ENCODE results near the gene SCAMP2.
A peak's percentile ranks its signal among the peaks of the same experiment; 100 is the strongest.

SCAMP2 gene

DNA sequence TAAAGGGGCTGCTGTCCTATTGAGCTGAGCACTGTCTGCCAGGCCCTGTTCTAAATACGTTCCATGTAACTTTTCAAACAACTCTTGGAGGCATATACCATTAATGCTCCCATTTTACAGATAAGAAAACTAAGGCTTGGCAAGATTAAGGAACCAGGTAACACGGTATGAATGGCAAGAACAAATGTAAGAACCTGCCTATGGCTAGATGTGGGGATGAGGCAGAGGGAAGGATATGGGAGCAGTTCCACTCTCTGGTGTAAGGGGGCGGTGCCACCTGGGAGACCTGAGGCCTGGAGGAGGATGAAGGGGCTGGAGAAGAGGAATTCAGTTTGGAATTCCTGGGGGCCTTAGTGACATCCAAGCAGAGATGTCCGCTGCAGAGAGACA, 64.3 kb downstream of the SCAMP2 start:
- peak overlapping the region; percentile 42; the same call in 1 of the 2 replicates for H3K27ac ChIP-seq
- no peak for DNase-seq
- H3K9me3 ChIP-seq (ENCODE audit: severe bottlenecking) = no peaks in the 10 kb centered on the region
- H3K36me3 ChIP-seq = peaks cover 7% of the 10 kb centered on the region
- no peak overlapping the region for H3K4me3 ChIP-seq (ENCODE audit: low read depth, low read length)
- no peaks in the 10 kb centered on the region for H3K27me3 ChIP-seq (ENCODE audit: insufficient read depth, low read depth, severe bottlenecking)
- TF ChIP-seq, protein P1, sequence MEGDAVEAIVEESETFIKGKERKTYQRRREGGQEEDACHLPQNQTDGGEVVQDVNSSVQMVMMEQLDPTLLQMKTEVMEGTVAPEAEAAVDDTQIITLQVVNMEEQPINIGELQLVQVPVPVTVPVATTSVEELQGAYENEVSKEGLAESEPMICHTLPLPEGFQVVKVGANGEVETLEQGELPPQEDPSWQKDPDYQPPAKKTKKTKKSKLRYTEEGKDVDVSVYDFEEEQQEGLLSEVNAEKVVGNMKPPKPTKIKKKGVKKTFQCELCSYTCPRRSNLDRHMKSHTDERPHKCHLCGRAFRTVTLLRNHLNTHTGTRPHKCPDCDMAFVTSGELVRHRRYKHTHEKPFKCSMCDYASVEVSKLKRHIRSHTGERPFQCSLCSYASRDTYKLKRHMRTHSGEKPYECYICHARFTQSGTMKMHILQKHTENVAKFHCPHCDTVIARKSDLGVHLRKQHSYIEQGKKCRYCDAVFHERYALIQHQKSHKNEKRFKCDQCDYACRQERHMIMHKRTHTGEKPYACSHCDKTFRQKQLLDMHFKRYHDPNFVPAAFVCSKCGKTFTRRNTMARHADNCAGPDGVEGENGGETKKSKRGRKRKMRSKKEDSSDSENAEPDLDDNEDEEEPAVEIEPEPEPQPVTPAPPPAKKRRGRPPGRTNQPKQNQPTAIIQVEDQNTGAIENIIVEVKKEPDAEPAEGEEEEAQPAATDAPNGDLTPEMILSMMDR (IDR thresholded peaks at IDR 0.05; ENCODE audit: low read depth, low read length) = peak; percentile 50; the same call in 1 of the 2 replicates

DNA sequence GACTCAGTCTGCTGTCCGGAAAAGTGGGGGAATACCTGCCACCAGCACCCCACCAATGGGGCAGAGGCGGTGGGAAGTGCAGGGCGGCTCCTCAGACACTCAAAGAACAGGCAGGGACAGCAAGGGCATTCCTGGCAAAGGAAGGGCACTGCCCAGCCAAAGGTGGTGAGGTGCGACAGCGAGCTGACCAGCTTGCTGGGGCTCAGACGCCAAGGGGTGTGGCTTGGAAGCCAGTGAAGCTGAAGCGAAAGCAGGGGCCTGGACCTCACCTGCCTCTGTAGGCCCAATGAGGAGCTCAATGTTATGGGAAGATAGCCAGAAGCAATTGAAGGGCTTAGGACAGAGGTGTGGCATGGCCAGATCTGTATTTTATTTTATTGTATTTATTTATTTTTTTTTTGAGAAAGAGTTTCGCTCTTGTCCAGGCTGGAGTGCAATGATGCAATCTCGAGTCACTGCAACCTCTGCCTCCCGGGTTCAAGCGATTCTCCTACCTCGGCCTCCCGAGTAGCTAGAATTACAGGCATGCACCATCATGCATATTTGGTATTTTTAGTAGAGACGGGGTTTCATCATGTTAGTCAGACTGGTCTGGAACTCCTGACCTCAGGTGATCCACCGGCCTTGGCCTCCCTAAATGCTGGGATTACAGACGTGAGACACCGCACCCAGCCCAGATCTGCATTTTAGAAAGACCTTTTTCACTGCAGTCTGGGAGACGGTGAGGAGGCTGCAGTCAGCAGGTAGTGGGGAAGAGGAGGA, 64.9 kb downstream of the SCAMP2 start:
- H3K9me3 ChIP-seq (ENCODE audit: severe bottlenecking) = no peaks in the 10 kb centered on the region
- H3K36me3 ChIP-seq = peaks cover 13% of the 10 kb centered on the region
- TF ChIP-seq, protein P1 (IDR thresholded peaks at IDR 0.05; ENCODE audit: low read depth, low read length) = no peak
- H3K4me3 ChIP-seq (ENCODE audit: low read depth, low read length) = no peak overlapping the region
- H3K27me3 ChIP-seq (ENCODE audit: insufficient read depth, low read depth, severe bottlenecking) = no peaks in the 10 kb centered on the region
- DNase-seq = no peak
- no peak overlapping the region for H3K27ac ChIP-seq

DNA sequence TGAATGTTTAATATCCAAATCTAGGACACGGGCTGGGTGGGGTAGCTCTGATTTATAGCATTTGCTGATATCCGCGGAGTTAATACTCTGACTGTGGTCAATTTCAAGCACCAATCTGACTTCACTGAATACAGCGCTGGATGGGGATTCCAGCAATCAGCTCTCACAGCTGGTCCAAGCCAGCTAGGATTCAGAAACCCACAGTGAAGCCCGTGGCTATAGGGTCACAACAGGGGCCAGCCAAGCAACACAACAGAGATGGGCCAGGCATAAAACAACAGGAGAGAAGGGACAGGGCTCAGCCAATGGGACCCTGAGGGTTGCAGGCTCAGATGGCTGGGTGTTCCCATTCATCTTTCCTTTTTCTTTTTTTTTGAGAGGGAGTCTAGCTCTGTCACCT, 65.9 kb downstream of the SCAMP2 start:
- H3K27me3 ChIP-seq (ENCODE audit: insufficient read depth, low read depth, severe bottlenecking) = no peaks in the 10 kb centered on the region
- H3K9me3 ChIP-seq (ENCODE audit: severe bottlenecking) = no peaks in the 10 kb centered on the region
- DNase-seq = no peak
- TF ChIP-seq, protein P1 (IDR thresholded peaks at IDR 0.05; ENCODE audit: low read depth, low read length) = no peak
- no peak overlapping the region for H3K4me3 ChIP-seq (ENCODE audit: low read depth, low read length)
- no peak overlapping the region for H3K27ac ChIP-seq
- H3K36me3 ChIP-seq = peaks cover 23% of the 10 kb centered on the region

DNA sequence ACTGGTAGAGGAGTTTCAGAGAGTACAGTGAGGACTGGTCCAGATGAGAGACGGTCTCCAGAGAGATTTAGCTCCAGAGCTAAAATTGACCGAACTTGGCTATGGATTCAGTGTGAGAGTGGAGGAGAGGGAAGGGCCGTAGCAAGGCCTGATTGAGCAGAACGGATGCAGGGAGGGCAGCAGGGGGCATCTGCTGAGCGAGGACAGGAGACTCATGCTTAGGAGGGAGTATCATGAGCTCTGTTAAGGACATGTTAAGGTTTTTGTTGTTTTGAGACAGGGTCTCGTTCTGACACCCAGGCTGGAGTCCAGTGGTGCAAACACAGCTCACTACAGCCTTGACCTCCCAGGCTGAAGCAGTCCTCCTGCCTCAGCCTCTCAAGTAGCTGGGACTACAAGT, 68.2 kb downstream of the SCAMP2 start:
- TF ChIP-seq, protein P1 (IDR thresholded peaks at IDR 0.05; ENCODE audit: low read depth, low read length) = no peak
- DNase-seq = no peak
- no peak overlapping the region for H3K27ac ChIP-seq

DNA sequence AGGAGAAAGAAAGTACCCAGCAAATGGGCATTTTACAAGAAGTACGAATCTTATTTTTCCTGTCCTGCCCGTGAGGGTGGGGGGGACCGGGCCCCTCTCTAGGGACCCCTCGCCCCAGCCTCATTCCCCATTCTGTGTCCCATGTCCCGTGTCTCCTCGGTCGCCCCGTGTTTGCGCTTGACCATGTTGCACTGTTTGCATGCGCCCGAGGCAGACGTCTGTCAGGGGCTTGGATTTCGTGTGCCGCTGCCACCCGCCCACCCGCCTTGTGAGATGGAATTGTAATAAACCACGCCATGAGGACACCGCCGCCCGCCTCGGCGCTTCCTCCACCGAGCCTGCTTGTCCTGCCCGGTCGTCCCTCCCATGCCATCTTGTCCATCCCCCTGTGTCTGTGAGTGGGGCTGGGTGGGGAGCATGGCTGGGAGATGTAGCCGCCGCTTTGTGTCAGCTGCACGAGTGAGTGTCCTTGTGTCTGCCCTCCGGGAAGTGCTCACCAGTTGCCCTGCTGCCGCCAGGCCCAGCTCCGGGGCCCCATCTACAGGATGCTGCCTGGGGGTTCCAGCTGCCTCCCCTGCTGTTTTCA, 70.2 kb downstream of the SCAMP2 start:
- H3K36me3 ChIP-seq = peaks cover 60% of the 10 kb centered on the region
- no peaks in the 10 kb centered on the region for H3K9me3 ChIP-seq (ENCODE audit: severe bottlenecking)
- no peaks in the 10 kb centered on the region for H3K27me3 ChIP-seq (ENCODE audit: insufficient read depth, low read depth, severe bottlenecking)
- no peak overlapping the region for H3K4me3 ChIP-seq (ENCODE audit: low read depth, low read length)
- TF ChIP-seq, protein P1 (IDR thresholded peaks at IDR 0.05; ENCODE audit: low read depth, low read length) = no peak
- no peak for DNase-seq
- H3K27ac ChIP-seq = no peak overlapping the region

More for the DNA sequence above, 68.2 kb downstream of the SCAMP2 start:
- Histone ChIP-seq H3K36me3 (peaks cover 45% of the 10 kb centered on the region), H3K9me3 (ENCODE audit: severe bottlenecking) (no peaks in the 10 kb centered on the region), H3K4me3 (ENCODE audit: low read depth, low read length) (no peak overlapping the region), H3K27me3 (ENCODE audit: insufficient read depth, low read depth, severe bottlenecking) (no peaks in the 10 kb centered on the region)
